T-helper 2 cell treated with Interferon-gamma antibody and Interleukin-4, amounts not matched to agents 5 μg/mL and 100 μg/mL, for 36 hours (primary cell): ENCODE results near the gene PTPRN2.
"Not testable (repeated sequence)": the region's sequence is repeated elsewhere in the genome, so short reads cannot be mapped to it uniquely, and the experiment has no call there.

Experiments used
- DNase-seq: peaks from one replicate; pipeline ENCODE4 v3.0.0; 2021; ENCODE audit warnings: low spot score
- H3K27ac Mint-ChIP-seq: one replicate; pipeline ENCODE4 v1.8.0; 2021; ENCODE audit warnings: mild to moderate bottlenecking, mixed read lengths
- H3K27me3 Mint-ChIP-seq: one replicate; pipeline ENCODE4 v1.8.0; 2021; ENCODE audit warnings: low read depth, mixed read lengths
- H3K36me3 Mint-ChIP-seq: one replicate; pipeline ENCODE4 v1.8.0; 2021; ENCODE audit warnings: low read depth, mixed read lengths
- H3K4me1 Mint-ChIP-seq: one replicate; pipeline ENCODE4 v1.8.0; 2021; ENCODE audit warnings: low read depth, mixed read lengths
- H3K4me3 Mint-ChIP-seq: one replicate; pipeline ENCODE4 v1.8.0; 2022; ENCODE audit warnings: mild to moderate bottlenecking, moderate library complexity, mixed read lengths
- H3K9me3 Mint-ChIP-seq: one replicate; pipeline ENCODE4 v1.8.0; 2021; ENCODE audit warnings: mixed read lengths

Gene PTPRN2

GRCh38 chr7:158378978-158379377 lies 208.6 kb downstream of the PTPRN2 start:
- H3K4me3 Mint-ChIP-seq = no peak overlapping the region
- H3K27ac Mint-ChIP-seq = no peak overlapping the region
- peaks cover 19% of the 10 kb centered on the region for H3K9me3 Mint-ChIP-seq
- no peaks in the 10 kb centered on the region for H3K27me3 Mint-ChIP-seq
- DNase-seq = no peak
- H3K36me3 Mint-ChIP-seq = no peaks in the 10 kb centered on the region
- no peaks in the 10 kb centered on the region for H3K4me1 Mint-ChIP-seq

- no peak for DNase-seq
- H3K9me3 Mint-ChIP-seq = peaks cover 19% of the 10 kb centered on the region
- H3K4me3 Mint-ChIP-seq = no peak overlapping the region
- H3K4me1 Mint-ChIP-seq = no peaks in the 10 kb centered on the region
- H3K27ac Mint-ChIP-seq = no peak overlapping the region
- no peaks in the 10 kb centered on the region for H3K27me3 Mint-ChIP-seq
- H3K36me3 Mint-ChIP-seq = no peaks in the 10 kb centered on the region
Observed at GRCh38 chr7:158377800-158378623, 209.6 kb downstream of the PTPRN2 start.

GRCh38 chr7:158376839-158377186 lies 210.8 kb downstream of the PTPRN2 start:
- not testable (repeated sequence) for H3K4me3 Mint-ChIP-seq, DNase-seq, H3K4me1 Mint-ChIP-seq, H3K27me3 Mint-ChIP-seq, H3K36me3 Mint-ChIP-seq, H3K27ac Mint-ChIP-seq
- H3K9me3 Mint-ChIP-seq = peaks cover 19% of the 10 kb centered on the region

DNA sequence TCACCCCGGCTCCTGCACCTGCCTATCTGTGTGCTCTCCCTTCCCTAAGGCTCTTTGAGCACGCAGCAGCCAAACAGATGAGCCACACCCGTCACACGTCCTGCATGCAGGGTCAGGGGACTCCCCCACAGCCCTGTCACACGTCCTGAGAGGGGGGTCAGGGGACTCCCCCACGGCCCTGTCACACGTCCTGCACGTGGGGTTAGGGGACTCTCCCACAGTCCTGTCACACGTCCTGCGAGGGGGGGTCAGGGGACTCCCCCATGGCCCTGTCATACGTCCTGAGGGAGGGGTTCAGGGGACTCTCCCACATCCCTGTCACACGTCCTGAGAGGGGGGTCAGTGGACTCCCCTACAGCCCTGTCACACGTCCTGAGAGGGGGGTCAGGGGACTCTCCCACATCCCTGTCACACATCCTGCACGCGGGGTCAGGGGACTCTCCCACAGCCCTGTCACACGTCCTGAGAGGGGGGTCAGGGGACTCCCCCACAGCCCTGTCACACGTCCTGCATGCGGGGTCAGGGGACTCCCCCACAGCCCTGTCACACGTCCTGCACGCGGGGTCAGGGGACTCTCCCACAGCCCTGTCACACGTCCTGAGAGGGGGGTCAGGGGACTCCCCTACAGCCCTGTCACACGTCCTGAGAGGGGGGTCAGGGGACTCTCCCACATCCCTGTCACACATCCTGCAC lies 211.3 kb downstream of the PTPRN2 start:
- H3K4me3 Mint-ChIP-seq, H3K36me3 Mint-ChIP-seq, DNase-seq, H3K27me3 Mint-ChIP-seq, H3K27ac Mint-ChIP-seq, H3K4me1 Mint-ChIP-seq: not testable (repeated sequence)
- H3K9me3 Mint-ChIP-seq = peaks cover 15% of the 10 kb centered on the region

DNA sequence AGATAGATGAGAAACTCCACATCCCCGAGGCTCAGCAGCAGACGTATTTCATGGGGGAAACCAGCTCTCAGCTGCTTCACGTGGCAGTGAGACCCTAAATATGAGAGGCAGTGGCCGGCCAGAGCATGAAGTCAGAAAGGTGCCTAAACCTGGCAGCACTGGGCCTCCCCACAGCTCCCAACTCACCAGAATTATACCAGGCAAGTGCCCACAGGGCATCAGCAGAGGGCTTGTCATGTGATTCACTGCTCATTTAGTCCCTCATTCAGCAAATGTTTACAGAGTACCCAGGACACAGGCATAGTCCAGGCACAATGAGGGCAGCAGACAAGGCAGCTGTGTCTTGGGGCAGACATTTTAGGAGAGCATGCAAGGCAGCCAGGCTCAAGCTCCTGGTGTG lies 212.6 kb downstream of the PTPRN2 start:
- DNase-seq = no peak

DNA sequence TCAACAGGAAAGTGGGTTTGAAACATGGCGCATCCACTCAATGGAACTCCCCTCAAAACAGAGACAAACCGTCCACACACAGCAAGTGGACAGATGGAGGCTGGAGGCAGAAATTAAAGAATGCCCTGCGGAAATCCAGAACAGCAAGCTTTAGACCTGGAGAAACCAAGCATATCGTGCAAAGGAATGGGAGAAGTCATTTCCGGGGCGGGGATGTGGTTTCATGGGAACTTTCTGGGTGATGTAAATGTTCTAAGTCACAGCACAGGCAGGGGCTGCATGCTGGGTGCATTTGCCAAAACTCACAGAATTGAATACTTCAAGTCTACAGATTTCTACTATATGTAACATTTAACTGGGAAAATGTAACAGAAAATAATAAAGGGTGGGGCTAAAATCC lies 213.0 kb downstream of the PTPRN2 start:
- Mint-ChIP-seq H3K4me3 (no peak overlapping the region), H3K27ac (no peak overlapping the region), H3K4me1 (no peaks in the 10 kb centered on the region), H3K27me3 (no peaks in the 10 kb centered on the region), H3K36me3 (no peaks in the 10 kb centered on the region), H3K9me3 (peaks cover 4% of the 10 kb centered on the region)
- DNase-seq = no peak

More for the DNA sequence above, 212.6 kb downstream of the PTPRN2 start:
- H3K4me1 Mint-ChIP-seq = no peaks in the 10 kb centered on the region
- no peak overlapping the region for H3K4me3 Mint-ChIP-seq
- no peaks in the 10 kb centered on the region for H3K36me3 Mint-ChIP-seq
- H3K9me3 Mint-ChIP-seq = peaks cover 9% of the 10 kb centered on the region
- no peaks in the 10 kb centered on the region for H3K27me3 Mint-ChIP-seq
- no peak overlapping the region for H3K27ac Mint-ChIP-seq

DNA sequence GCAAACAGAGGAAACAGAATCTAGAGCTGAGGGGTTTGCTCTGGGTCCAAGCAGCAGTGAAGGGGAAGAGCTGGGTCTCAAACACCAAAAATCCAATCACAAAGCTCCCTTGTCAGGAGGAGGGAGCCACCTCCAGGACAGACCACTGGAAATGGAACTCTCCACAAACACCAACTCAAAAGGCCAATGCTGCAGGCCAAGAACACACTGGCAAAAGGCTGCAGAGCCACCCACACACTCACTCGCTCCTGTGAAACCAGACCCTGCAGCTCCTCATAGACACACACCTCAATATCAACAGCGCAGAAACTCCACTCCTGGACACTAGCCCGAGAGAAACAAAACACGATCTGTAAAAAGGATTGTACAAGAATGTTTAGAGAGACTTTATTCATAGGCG lies 213.5 kb downstream of the PTPRN2 start:
- no peak for DNase-seq
- no peaks in the 10 kb centered on the region for H3K4me1 Mint-ChIP-seq
- H3K4me3 Mint-ChIP-seq = no peak overlapping the region
- no peaks in the 10 kb centered on the region for H3K27me3 Mint-ChIP-seq
- H3K27ac Mint-ChIP-seq = no peak overlapping the region
- H3K9me3 Mint-ChIP-seq = no peaks in the 10 kb centered on the region
- no peaks in the 10 kb centered on the region for H3K36me3 Mint-ChIP-seq

- Mint-ChIP-seq H3K36me3 (no peaks in the 10 kb centered on the region), H3K27me3 (no peaks in the 10 kb centered on the region), H3K27ac (no peak overlapping the region), H3K9me3 (no peaks in the 10 kb centered on the region), H3K4me3 (no peak overlapping the region), H3K4me1 (no peaks in the 10 kb centered on the region)
- no peak for DNase-seq
Observed at GRCh38 chr7:158373476-158374133, 214.0 kb downstream of the PTPRN2 start.

DNA sequence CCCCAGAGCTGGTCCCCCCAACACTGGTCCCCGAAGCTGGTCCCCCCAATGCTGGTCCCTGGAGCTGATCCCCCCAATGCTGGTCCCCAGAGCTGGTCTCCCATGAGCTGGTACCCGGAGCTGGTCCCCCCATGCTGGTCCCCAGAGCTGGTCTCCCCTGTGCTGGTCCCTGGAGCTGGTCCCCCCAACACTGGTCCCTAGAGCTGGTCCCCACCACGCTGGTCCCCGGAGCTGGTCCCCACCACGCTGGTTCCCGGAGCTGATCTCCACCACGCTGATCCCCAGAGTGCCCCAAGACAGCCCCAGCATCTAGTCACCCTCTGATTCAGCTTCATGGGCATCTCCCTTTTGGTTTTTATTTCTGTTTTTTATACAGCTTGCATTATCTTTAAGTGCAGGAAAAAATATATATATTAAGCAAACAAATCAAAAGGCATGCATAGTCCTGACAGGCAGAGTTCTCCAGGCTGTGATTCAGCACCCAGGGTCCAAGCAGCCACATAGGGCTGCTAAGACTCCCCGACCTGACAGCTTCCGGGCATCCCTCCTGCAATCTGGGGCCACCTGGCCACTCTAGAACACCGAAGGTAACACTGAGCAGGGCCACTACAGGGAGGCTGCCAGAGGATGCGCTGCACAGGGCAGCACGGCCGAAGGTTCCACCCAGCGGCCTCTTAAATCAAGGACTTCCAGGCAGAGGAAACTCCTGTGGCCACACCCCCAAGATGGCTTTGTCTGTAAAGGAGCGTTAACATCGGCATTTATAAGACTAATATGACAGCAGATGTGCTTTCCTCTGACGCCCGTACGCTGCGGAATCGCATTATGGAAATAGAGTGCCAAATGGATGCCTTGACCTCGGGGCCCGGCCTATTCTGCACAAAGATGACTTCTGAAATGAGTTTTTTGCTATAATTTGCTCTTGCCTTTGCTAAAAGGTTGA lies 215.0 kb downstream of the PTPRN2 start:
- Mint-ChIP-seq H3K27me3 (no peaks in the 10 kb centered on the region), H3K4me1 (no peaks in the 10 kb centered on the region), H3K9me3 (no peaks in the 10 kb centered on the region), H3K27ac (no peak overlapping the region), H3K4me3 (no peak overlapping the region), H3K36me3 (no peaks in the 10 kb centered on the region)
- no peak for DNase-seq

DNA sequence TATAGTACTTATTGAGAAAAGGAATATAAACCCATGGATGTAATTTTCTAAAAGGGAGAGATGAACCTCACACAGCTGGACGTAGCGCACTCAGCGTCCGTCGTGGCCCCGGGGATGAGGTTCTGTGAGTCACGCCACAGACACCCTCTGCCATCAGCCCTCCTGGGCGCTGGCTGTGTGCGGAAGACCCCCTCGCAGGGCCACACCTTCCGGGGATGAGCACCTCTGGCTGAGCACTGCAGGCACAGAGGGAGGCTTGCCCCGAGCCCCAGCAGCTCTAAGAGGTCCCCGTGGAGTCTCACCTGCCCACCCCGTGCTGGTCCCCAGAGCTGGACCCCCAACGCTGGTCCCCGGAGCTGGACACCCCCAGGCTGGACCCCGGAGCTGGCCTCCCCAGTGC lies 215.8 kb downstream of the PTPRN2 start:
- Mint-ChIP-seq H3K27ac (no peak overlapping the region), H3K27me3 (no peaks in the 10 kb centered on the region), H3K4me1 (no peaks in the 10 kb centered on the region), H3K9me3 (no peaks in the 10 kb centered on the region), H3K4me3 (no peak overlapping the region), H3K36me3 (no peaks in the 10 kb centered on the region)
- no peak for DNase-seq

DNA sequence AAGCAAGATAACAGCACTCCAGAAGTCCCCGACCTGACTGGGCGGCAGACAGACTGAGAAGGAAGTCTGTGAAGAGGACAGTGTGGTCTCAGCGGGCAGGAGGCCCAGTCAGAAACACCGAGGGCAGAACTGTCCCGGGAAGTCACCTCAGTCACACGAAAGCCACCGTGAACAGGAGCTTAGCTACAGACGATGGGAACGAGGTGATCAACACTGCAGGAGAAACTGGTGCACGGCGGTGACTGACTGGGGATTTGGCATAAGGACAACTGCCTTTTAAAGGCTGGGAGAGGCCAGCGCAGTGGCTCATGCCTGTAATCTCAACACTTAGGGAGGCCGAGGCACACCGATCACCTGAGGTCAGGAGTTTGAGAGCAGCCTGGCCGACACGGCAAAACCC lies 217.8 kb downstream of the PTPRN2 start:
- H3K27ac Mint-ChIP-seq = no peak overlapping the region
- peaks cover 6% of the 10 kb centered on the region for H3K9me3 Mint-ChIP-seq
- no peaks in the 10 kb centered on the region for H3K36me3 Mint-ChIP-seq
- H3K4me3 Mint-ChIP-seq = no peak overlapping the region
- no peaks in the 10 kb centered on the region for H3K27me3 Mint-ChIP-seq
- no peaks in the 10 kb centered on the region for H3K4me1 Mint-ChIP-seq
- no peak for DNase-seq

DNA sequence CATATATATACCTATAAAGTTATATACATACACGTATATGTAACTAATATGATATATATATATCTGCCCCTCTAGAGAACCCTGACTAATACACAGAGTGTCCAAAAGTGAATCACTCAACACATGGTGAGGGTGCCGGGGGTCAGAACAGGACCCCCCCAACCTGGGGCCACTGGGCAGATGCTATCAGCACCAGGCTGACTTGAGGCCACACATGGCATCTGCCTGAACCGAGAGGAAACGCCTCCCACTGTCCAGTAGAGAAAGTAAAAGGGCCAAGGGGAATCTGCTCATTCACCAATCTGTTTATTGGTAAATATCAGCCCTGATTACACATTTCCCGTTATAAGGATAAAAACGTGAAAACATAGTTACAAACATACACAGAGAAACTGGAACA lies 218.3 kb downstream of the PTPRN2 start:
- Mint-ChIP-seq H3K4me1 (no peaks in the 10 kb centered on the region), H3K27ac (no peak overlapping the region), H3K9me3 (peaks cover 6% of the 10 kb centered on the region), H3K4me3 (no peak overlapping the region), H3K27me3 (no peaks in the 10 kb centered on the region), H3K36me3 (no peaks in the 10 kb centered on the region)
- no peak for DNase-seq

- no peaks in the 10 kb centered on the region for H3K36me3 Mint-ChIP-seq
- H3K27ac Mint-ChIP-seq = no peak overlapping the region
- no peaks in the 10 kb centered on the region for H3K4me1 Mint-ChIP-seq
- no peaks in the 10 kb centered on the region for H3K27me3 Mint-ChIP-seq
- H3K9me3 Mint-ChIP-seq = peaks cover 6% of the 10 kb centered on the region
- H3K4me3 Mint-ChIP-seq = no peak overlapping the region
- DNase-seq = no peak
Observed at GRCh38 chr7:158368449-158368848, 219.2 kb downstream of the PTPRN2 start.
